Liver (tissue), 9 donors: ENCODE results near the gene MINK1. TPM values are rescaled to one million over a fixed set of nuclear protein-coding genes. Genes with fewer than 3 reads are reported as not detected.

Experiments used
- DNase-seq: peaks from one replicate; pipeline ENCODE4 v3.0.0-alpha.2; 2017; ENCODE audit warnings: low spot score
- H3K27ac ChIP-seq, 2 donors: one replicate each; pipeline ENCODE4 v1.7.0; 2013; ENCODE audit warnings: inconsistent platforms in 2 of 2, low read length in 2 of 2, control low read depth in 1 of 2, low read depth in 1 of 2, mild to moderate bottlenecking in 1 of 2
- H3K27me3 ChIP-seq, 4 donors: one replicate each; pipeline versions ENCODE4 v1.6.1 to v1.7.0; 2013; ENCODE audit warnings: low read length in 3 of 4, inconsistent platforms in 1 of 4, mild to moderate bottlenecking in 1 of 4, moderate library complexity in 1 of 4; ENCODE audit not compliant: control insufficient read depth in 4 of 4, insufficient read depth in 4 of 4
- H3K36me3 ChIP-seq, 4 donors: one replicate each; pipeline versions ENCODE4 v1.6.1 to v1.7.0; 2013; ENCODE audit warnings: low read length in 3 of 4, mild to moderate bottlenecking in 3 of 4, low read depth in 1 of 4, moderate library complexity in 1 of 4; ENCODE audit not compliant: control insufficient read depth in 4 of 4, insufficient read depth in 3 of 4
- H3K4me1 ChIP-seq, 4 donors: one replicate each; pipeline versions ENCODE4 v1.6.1 to v1.7.0; 2013; ENCODE audit warnings: low read length in 3 of 4, mild to moderate bottlenecking in 3 of 4, moderate library complexity in 1 of 4; ENCODE audit not compliant: control insufficient read depth in 4 of 4, insufficient read depth in 4 of 4
- H3K4me3 ChIP-seq, 3 donors: one replicate each; pipeline versions ENCODE4 v1.6.1 to v1.7.0; 2013; ENCODE audit warnings: low read length in 3 of 3, control low read depth in 1 of 3, low read depth in 1 of 3, mild to moderate bottlenecking in 1 of 3
- H3K9ac ChIP-seq, 2 donors: one replicate each; pipeline ENCODE4 v1.7.0; 2013; ENCODE audit warnings: low read length in 2 of 2, mild to moderate bottlenecking in 2 of 2, moderate library complexity in 2 of 2, control low read depth in 1 of 2, low read depth in 1 of 2
- H3K9me3 ChIP-seq, 4 donors: one replicate each; pipeline versions ENCODE4 v1.6.1 to v1.7.0; 2013; ENCODE audit warnings: low read length in 3 of 4; ENCODE audit not compliant: control insufficient read depth in 4 of 4
- ATF3 ChIP-seq: IDR thresholded peaks from 2 replicates; pipeline ENCODE4 v1.6.1; 2016; ENCODE audit warnings: antibody characterized with exemption
- EGR1 ChIP-seq, 2 donors: IDR thresholded peaks; 2 replicates each; pipeline ENCODE4 v1.6.1; 2016 to 2018; ENCODE audit warnings: antibody characterized with exemption in 2 of 2, low read depth in 2 of 2
- FOXA1 ChIP-seq: IDR thresholded peaks from 2 replicates; pipeline ENCODE4 v1.6.1; 2016; ENCODE audit warnings: antibody characterized with exemption
- FOXA2 ChIP-seq: IDR thresholded peaks from 2 replicates; pipeline ENCODE4 v1.6.1; 2016; ENCODE audit warnings: antibody characterized with exemption
- GABPA ChIP-seq, 2 donors: IDR thresholded peaks in 1 of 2; conservative IDR thresholded peaks in 1 of 2; 2 replicates each; pipeline ENCODE4 v1.6.1; 2016; ENCODE audit warnings: antibody characterized with exemption in 2 of 2, mild to moderate bottlenecking in 1 of 2, moderate library complexity in 1 of 2
- HNF4A ChIP-seq, 2 donors: conservative IDR thresholded peaks; 2 replicates each; pipeline ENCODE4 v1.6.1; 2016; ENCODE audit warnings: antibody characterized with exemption in 2 of 2, mild to moderate bottlenecking in 2 of 2
- HNF4G ChIP-seq: IDR thresholded peaks from 2 replicates; pipeline ENCODE4 v1.6.1; 2016; ENCODE audit warnings: antibody characterized with exemption
- JUND ChIP-seq, 2 donors: IDR thresholded peaks; 2 replicates each; pipeline ENCODE4 v1.6.1; 2016; ENCODE audit warnings: antibody characterized with exemption in 2 of 2
- MAX ChIP-seq: IDR thresholded peaks from 2 replicates; pipeline ENCODE4 v1.6.1; 2016; ENCODE audit warnings: antibody characterized with exemption
- RAD21 ChIP-seq, 2 donors: IDR thresholded peaks; 2 replicates each; pipeline ENCODE4 v1.6.1; 2016; ENCODE audit warnings: antibody characterized with exemption in 2 of 2, mild to moderate bottlenecking in 2 of 2
- REST ChIP-seq: IDR thresholded peaks from 2 replicates; pipeline ENCODE4 v1.6.1; 2016; ENCODE audit warnings: antibody characterized with exemption, mild to moderate bottlenecking
- SP1 ChIP-seq: IDR thresholded peaks from 2 replicates; pipeline ENCODE4 v1.6.1; 2018; ENCODE audit warnings: antibody characterized with exemption, mild to moderate bottlenecking
- TAF1 ChIP-seq: conservative IDR thresholded peaks from 2 replicates; pipeline ENCODE4 v1.6.1; 2016; ENCODE audit warnings: antibody characterized with exemption, mild to moderate bottlenecking
- YY1 ChIP-seq: IDR thresholded peaks from 2 replicates; pipeline ENCODE4 v1.6.1; 2016; ENCODE audit warnings: antibody characterized with exemption, mild to moderate bottlenecking
- ZBTB33 ChIP-seq: IDR thresholded peaks from 2 replicates; pipeline ENCODE4 v1.6.1; 2016; ENCODE audit warnings: antibody characterized with exemption
- WGBS: extraction: QIAGEN DNeasy Blood & Tissue Kit; methylation state at CpG from one replicate; pipeline ENCODE4 v1.1.7; 2013; 5-methylcytosine and 5-hydroxymethylcytosine counted together
- polyA plus RNA-seq, 2 donors: library from polyadenylated mRNA; stranded (reverse) in 1 of 2; unstranded in 1 of 2; fragments of 200-250 nt in 1 of 2; fragments of >200 nt in 1 of 2; fragmentation: Nextera tagmentation in 1 of 2; extraction: Ambion mirVana in 1 of 2; gene quantifications; one replicate each; pipeline versions ENCODE4 v1.2.1 to v1.2.3, GENCODE V29; 2013 to 2015
- total RNA-seq, 2 donors: library from RNA; depleted of rRNA; stranded (reverse); fragments of >200 nt; gene quantifications; one replicate each; pipeline ENCODE4 v1.2.3, GENCODE V29; 2014
- donor health status: healthy.
- donor health status: healthy.
- donor health status: healthy.
- donor health status: healthy.
- donor health status: healthy.

The MINK1 gene
- total and polyA plus RNA-seq, 4 donors: 6.9 to 30.6 (median 21.1) TPM

GRCh38 chr17:4942760-4943508, 109.8 kb downstream of the MINK1 start:
- no peaks in the 10 kb centered on the region for H3K9me3 ChIP-seq
- peaks cover 12 to 68% (median 52%) of the 10 kb centered on the region in 4 donors for H3K4me1 ChIP-seq
- no peak for TF ChIP-seq FOXA2
- TF ChIP-seq HNF4A (conservative IDR thresholded peaks at IDR 0.05): no peak
- no peak for TF ChIP-seq HNF4G
- H3K27me3 ChIP-seq: no peaks in the 10 kb centered on the region
- no peak overlapping the region for H3K27ac ChIP-seq
- no peak for DNase-seq
- no peak overlapping the region for H3K4me3 ChIP-seq
- no peak overlapping the region for H3K9ac ChIP-seq
- peaks cover 6 to 28% (median 12%) of the 10 kb centered on the region in 4 donors for H3K36me3 ChIP-seq
- WGBS: 82% methylated on average over 13 of the region's 13 CpGs

- no peak overlapping the region for H3K9ac ChIP-seq
- no peak for DNase-seq
- peaks cover 6 to 26% (median 12%) of the 10 kb centered on the region in 4 donors for H3K36me3 ChIP-seq
- peaks cover 5 to 57% (median 44%) of the 10 kb centered on the region in 4 donors for H3K4me1 ChIP-seq
- H3K9me3 ChIP-seq: no peaks in the 10 kb centered on the region
- WGBS: 56% methylated on average over 3 of the region's 3 CpGs
- peak overlapping the region; percentile 65 to 73 for H3K27ac ChIP-seq
- H3K4me3 ChIP-seq: no peak overlapping the region
- TF ChIP-seq HNF4G (no peak), FOXA1 (no peak), EGR1 (IDR thresholded peaks at IDR 0.05; ENCODE audit: low read depth in 2 of 2) (no peak), JUND (IDR thresholded peaks at IDR 0.05) (no peak), YY1 (no peak), ZBTB33 (no peak), REST (no peak), HNF4A (conservative IDR thresholded peaks at IDR 0.05) (no peak), MAX (no peak), FOXA2 (no peak), ATF3 (no peak), RAD21 (IDR thresholded peaks at IDR 0.05) (no peak), TAF1 (no peak), SP1 (no peak), GABPA (IDR thresholded peaks at IDR 0.05 in 1 of 2, conservative IDR thresholded peaks at IDR 0.05 in 1 of 2) (no peak)
- no peaks in the 10 kb centered on the region for H3K27me3 ChIP-seq
Measured at GRCh38 chr17:4944163-4944553, 111.0 kb downstream of the MINK1 start.
